ENCODE results near the gene MACROD2.
"Not testable (repeated sequence)": the region's sequence is repeated elsewhere in the genome, so short reads cannot be mapped to it uniquely, and the experiment has no call there.

Gene MACROD2

DNA sequence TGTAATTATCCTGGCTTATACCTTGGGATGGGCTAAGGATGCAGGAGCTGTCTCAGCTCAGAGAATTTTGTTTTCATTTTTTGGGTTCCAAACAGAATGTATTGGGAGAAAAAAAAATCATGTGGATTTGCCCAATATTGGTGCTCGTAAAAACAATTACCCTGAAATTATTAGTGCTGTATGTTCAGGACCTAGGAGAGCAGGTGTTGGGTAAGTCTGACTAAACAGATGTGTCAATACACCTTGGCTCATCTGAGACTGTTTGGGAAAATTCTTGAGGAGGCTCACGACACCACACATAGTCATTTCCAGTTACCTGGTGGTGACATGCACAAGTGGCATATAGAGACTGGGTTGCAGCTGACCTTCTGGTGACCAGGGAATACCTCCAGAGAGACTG, 1144.2 kb downstream of the MACROD2 start:
- 95% methylated on average over 2 of the region's 2 CpGs for WGBS, 2 experiments
- no peaks in the 10 kb centered on the region for H3K9me3 ChIP-seq (ENCODE audit: control insufficient read depth, low read length)
- no peaks in the 10 kb centered on the region for H3K36me3 ChIP-seq (ENCODE audit: control insufficient read depth, insufficient read depth, low read length)
- no peaks in the 10 kb centered on the region for H3K4me1 ChIP-seq (ENCODE audit: control insufficient read depth, insufficient read depth, low read length)
- no peaks in the 10 kb centered on the region for H3K27me3 ChIP-seq (ENCODE audit: control insufficient read depth, insufficient read depth, low read length, poor library complexity, severe bottlenecking)
- no peak overlapping the region for H3K27ac ChIP-seq (ENCODE audit: insufficient read depth, low read depth, low read length, poor library complexity, severe bottlenecking)
- no peak overlapping the region for H3K4me3 ChIP-seq (ENCODE audit: insufficient read depth, low read depth, low read length)

DNA sequence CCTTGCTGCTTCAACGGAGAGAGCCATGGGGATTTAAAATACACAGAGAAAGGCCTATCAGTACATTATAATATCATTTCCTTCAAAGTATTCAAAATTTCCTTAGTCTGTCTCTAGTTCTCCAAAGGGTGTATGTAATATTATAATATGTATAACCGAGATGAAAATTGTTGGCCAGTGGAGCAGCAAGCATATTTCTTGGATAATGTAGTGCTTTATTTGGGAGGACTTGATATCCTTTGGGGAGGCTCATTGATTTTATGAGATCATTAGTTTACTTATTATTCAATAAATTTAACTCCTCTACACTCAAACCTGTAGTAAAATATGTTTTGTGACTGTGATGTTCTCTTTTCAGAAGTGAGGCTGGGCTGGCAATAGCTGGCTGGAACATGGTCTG, 1145.0 kb downstream of the MACROD2 start:
- Histone ChIP-seq H3K27ac (ENCODE audit: insufficient read depth, low read depth, low read length, poor library complexity, severe bottlenecking) (no peak overlapping the region), H3K27me3 (ENCODE audit: control insufficient read depth, insufficient read depth, low read length, poor library complexity, severe bottlenecking) (no peaks in the 10 kb centered on the region), H3K4me1 (ENCODE audit: control insufficient read depth, insufficient read depth, low read length) (no peaks in the 10 kb centered on the region), H3K9me3 (ENCODE audit: control insufficient read depth, low read length) (no peaks in the 10 kb centered on the region), H3K4me3 (ENCODE audit: insufficient read depth, low read depth, low read length) (no peak overlapping the region), H3K36me3 (ENCODE audit: control insufficient read depth, insufficient read depth, low read length) (no peaks in the 10 kb centered on the region)
- 90% methylated on average over 1 of the region's 2 CpGs for WGBS, 2 experiments

DNA sequence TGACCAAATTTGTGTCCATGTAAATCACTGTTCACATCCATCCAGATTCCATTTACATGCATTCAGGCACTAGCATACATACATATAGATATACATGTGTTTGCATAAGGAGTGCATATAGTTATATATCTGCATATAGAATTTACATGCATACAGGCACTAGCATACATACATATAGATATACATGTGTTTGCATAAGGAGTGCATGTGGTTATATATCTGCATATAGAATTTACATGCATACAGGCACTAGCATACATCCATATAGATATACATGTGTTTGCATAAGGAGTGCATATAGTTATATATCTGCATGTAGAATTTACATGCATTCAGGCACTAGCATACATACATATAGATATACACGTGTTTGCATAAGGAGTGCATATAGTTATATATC, 1145.6 kb downstream of the MACROD2 start:
- H3K4me1 ChIP-seq (ENCODE audit: control insufficient read depth, insufficient read depth, low read length); H3K27ac ChIP-seq (ENCODE audit: insufficient read depth, low read depth, low read length, poor library complexity, severe bottlenecking); H3K36me3 ChIP-seq (ENCODE audit: control insufficient read depth, insufficient read depth, low read length); H3K27me3 ChIP-seq (ENCODE audit: control insufficient read depth, insufficient read depth, low read length, poor library complexity, severe bottlenecking); H3K4me3 ChIP-seq (ENCODE audit: insufficient read depth, low read depth, low read length); H3K9me3 ChIP-seq (ENCODE audit: control insufficient read depth, low read length): not testable (repeated sequence)
- 80% methylated on average over 1 of the region's 1 CpG; no CpG with 5 or more reads in 1 of the 2 experiments for WGBS, 2 experiments

DNA sequence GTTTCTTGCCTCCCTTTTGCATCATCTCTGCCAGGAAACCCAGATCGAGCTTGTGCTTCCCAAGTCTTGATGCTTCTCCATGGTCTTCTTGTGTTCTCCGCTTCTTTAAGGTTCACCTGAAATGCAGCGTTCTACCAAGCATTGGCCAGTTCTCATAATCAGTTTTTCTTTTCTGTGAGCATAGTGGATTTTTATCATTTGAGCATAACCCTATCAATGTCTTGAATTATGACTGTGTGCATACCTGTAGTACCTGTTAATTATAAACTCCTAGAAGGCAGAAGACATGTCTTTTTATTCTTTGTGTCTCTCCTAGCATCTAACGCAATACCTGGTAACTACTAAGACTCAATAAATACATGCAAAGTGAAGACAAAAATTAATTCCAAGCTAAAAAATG, 1146.5 kb downstream of the MACROD2 start:
- Histone ChIP-seq H3K9me3 (ENCODE audit: control insufficient read depth, low read length) (no peaks in the 10 kb centered on the region), H3K27me3 (ENCODE audit: control insufficient read depth, insufficient read depth, low read length, poor library complexity, severe bottlenecking) (no peaks in the 10 kb centered on the region), H3K36me3 (ENCODE audit: control insufficient read depth, insufficient read depth, low read length) (no peaks in the 10 kb centered on the region), H3K27ac (ENCODE audit: insufficient read depth, low read depth, low read length, poor library complexity, severe bottlenecking) (no peak overlapping the region), H3K4me3 (ENCODE audit: insufficient read depth, low read depth, low read length) (no peak overlapping the region), H3K4me1 (ENCODE audit: control insufficient read depth, insufficient read depth, low read length) (no peaks in the 10 kb centered on the region)
- whole genome bisulfite sequencing, 2 experiments: 68 to 73% methylated on average over 4 of the region's 4 CpGs

DNA sequence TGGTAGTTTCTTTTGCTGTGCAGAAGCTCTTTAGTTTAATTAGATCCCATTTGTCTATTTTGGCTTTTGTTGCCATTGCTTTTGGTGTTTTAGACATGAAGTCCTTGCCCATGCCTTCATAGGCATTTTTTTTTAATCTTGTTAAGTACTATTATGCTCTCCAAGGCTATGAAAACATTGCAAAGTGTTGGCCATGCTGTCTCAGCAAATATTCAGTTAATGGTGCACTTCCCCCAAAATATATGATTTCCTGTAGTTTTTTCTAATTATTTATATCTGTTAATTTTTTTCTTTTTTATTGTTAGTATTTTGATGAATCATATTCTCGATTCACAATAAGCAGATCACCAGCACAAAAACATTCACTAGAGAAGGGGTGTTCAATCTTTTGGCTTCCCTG, 1148.2 kb downstream of the MACROD2 start:
- H3K27me3 ChIP-seq (ENCODE audit: control insufficient read depth, insufficient read depth, low read length, poor library complexity, severe bottlenecking): no peaks in the 10 kb centered on the region
- no peak overlapping the region for H3K27ac ChIP-seq (ENCODE audit: insufficient read depth, low read depth, low read length, poor library complexity, severe bottlenecking)
- H3K4me1 ChIP-seq (ENCODE audit: control insufficient read depth, insufficient read depth, low read length): no peaks in the 10 kb centered on the region
- no peaks in the 10 kb centered on the region for H3K9me3 ChIP-seq (ENCODE audit: control insufficient read depth, low read length)
- 100% methylated on average over 1 of the region's 1 CpG; no CpG with 5 or more reads in 1 of the 2 experiments for WGBS, 2 experiments
- H3K36me3 ChIP-seq (ENCODE audit: control insufficient read depth, insufficient read depth, low read length): no peaks in the 10 kb centered on the region
- H3K4me3 ChIP-seq (ENCODE audit: insufficient read depth, low read depth, low read length): no peak overlapping the region

DNA sequence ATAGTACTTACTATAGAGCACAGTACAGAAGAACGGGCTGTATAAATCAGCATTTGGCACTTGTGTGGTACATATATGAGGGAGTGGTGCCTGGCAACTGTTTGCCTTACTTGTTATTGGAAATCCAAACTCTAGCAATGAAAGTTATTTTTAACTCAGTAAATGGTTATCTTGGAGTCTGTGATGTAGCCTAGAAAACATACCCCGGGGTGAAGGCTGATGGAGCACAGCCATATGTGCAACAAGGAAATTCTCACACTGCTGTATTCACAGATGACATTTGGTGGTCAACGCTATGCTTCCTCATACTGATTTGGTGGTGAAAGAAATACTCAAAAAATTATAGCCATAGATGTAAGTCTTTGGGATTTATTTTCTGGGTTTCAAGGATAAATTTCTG, 1149.6 kb downstream of the MACROD2 start:
- Histone ChIP-seq H3K27me3 (ENCODE audit: control insufficient read depth, insufficient read depth, low read length, poor library complexity, severe bottlenecking) (no peaks in the 10 kb centered on the region), H3K36me3 (ENCODE audit: control insufficient read depth, insufficient read depth, low read length) (no peaks in the 10 kb centered on the region), H3K4me1 (ENCODE audit: control insufficient read depth, insufficient read depth, low read length) (no peaks in the 10 kb centered on the region), H3K9me3 (ENCODE audit: control insufficient read depth, low read length) (no peaks in the 10 kb centered on the region), H3K4me3 (ENCODE audit: insufficient read depth, low read depth, low read length) (no peak overlapping the region), H3K27ac (ENCODE audit: insufficient read depth, low read depth, low read length, poor library complexity, severe bottlenecking) (no peak overlapping the region)
- WGBS, 2 experiments: 93 to 100% methylated on average over 2 to 3 of the region's 3 CpGs

DNA sequence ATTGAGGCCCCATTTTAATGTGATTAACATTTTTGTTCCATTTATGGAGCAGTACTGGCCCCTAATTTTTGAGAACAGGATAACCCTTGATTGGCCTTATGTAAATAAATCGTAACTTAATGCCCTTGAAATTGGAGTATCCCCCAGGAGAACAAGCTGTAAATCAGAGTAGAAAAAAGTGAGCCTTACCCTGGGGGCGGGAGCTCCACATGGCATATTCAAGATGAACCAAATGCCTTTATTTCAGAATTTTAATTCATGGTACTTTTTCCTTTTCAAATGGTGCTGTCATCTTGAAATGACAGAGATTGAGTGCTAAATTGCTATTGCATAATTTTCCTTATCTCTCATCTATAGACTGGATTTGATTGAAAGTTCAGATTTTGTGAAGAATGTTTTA, 1151.6 kb downstream of the MACROD2 start:
- H3K36me3 ChIP-seq (ENCODE audit: control insufficient read depth, insufficient read depth, low read length): no peaks in the 10 kb centered on the region
- no peak overlapping the region for H3K27ac ChIP-seq (ENCODE audit: insufficient read depth, low read depth, low read length, poor library complexity, severe bottlenecking)
- H3K27me3 ChIP-seq (ENCODE audit: control insufficient read depth, insufficient read depth, low read length, poor library complexity, severe bottlenecking): no peaks in the 10 kb centered on the region
- H3K9me3 ChIP-seq (ENCODE audit: control insufficient read depth, low read length): no peaks in the 10 kb centered on the region
- H3K4me1 ChIP-seq (ENCODE audit: control insufficient read depth, insufficient read depth, low read length): no peaks in the 10 kb centered on the region
- H3K4me3 ChIP-seq (ENCODE audit: insufficient read depth, low read depth, low read length): no peak overlapping the region
- 89 to 91% methylated on average over 2 of the region's 2 CpGs for whole genome bisulfite sequencing, 2 experiments

DNA sequence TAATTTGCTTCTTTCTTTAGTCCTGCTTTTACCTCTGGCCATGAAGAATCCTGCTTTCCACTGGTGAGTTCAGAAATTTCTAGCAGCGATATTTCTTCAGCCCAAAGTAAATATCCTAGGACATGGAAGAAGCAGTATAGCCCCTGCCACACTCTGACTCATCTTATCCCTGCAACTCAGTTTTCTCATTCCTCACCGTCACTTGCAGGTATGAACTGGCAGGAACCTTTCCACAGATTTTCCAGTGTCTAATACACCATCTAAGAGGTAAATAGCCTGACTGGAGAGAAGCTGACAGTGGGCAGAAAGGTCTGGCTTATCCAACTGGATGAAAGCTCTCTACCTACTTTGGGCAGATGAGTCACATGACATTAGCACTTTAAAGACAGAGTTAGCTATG, 1158.8 kb downstream of the MACROD2 start:
- WGBS, 2 experiments: 65 to 68% methylated on average over 2 of the region's 2 CpGs
- Histone ChIP-seq H3K4me3 (ENCODE audit: insufficient read depth, low read depth, low read length) (no peak overlapping the region), H3K9me3 (ENCODE audit: control insufficient read depth, low read length) (peaks cover 3% of the 10 kb centered on the region), H3K4me1 (ENCODE audit: control insufficient read depth, insufficient read depth, low read length) (no peaks in the 10 kb centered on the region), H3K27me3 (ENCODE audit: control insufficient read depth, insufficient read depth, low read length, poor library complexity, severe bottlenecking) (no peaks in the 10 kb centered on the region), H3K27ac (ENCODE audit: insufficient read depth, low read depth, low read length, poor library complexity, severe bottlenecking) (no peak overlapping the region), H3K36me3 (ENCODE audit: control insufficient read depth, insufficient read depth, low read length) (no peaks in the 10 kb centered on the region)

DNA sequence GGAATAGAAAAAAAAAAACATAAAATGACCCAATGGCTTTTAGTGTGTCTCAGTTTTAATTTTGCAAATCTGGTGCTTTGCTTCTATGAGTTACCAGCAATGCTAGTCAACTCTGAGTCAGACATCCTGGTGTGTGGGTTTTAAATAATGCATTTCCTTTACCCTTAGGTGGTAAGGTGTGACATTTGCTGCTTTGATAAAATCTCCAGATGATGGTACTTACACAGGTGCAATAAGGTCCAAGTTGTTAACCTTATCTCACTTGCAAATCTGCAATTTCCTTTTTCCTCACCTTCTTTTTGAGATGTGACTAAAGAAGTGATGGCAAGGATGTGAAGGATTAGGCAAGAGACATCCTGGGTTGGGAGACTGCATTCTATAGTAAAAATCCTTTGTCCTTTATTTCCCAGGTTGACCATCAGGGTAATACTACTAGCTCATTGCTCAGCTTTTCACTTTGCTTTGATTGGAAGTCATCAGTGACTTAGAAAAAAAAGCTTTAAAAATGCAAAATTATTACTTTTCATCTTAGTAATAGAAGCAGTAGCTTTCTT, 1160.6 kb downstream of the MACROD2 start:
- peaks cover 3% of the 10 kb centered on the region for H3K9me3 ChIP-seq (ENCODE audit: control insufficient read depth, low read length)

DNA sequence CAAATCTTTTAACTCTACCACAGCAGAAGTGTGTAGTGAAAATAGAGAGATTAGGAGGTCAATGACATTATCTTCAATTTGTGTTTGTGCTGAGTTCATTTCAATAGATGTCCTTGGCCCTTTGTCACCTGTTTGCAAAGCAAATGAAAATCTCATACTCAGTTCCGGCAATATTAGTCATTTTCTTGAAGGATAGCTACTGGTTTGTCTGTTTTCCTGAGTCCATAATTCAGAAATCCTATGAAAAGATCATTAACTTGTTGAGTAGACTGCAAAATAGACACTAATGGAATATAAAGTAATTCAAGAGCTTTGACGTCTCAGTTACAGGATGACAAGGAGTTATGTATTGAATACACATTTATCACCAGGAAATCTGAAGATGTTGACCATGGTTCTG, 1163.2 kb downstream of the MACROD2 start:
- Histone ChIP-seq H3K4me3 (ENCODE audit: insufficient read depth, low read depth, low read length) (no peak overlapping the region), H3K4me1 (ENCODE audit: control insufficient read depth, insufficient read depth, low read length) (no peaks in the 10 kb centered on the region), H3K27ac (ENCODE audit: insufficient read depth, low read depth, low read length, poor library complexity, severe bottlenecking) (no peak overlapping the region), H3K36me3 (ENCODE audit: control insufficient read depth, insufficient read depth, low read length) (no peaks in the 10 kb centered on the region), H3K9me3 (ENCODE audit: control insufficient read depth, low read length) (peaks cover 3% of the 10 kb centered on the region), H3K27me3 (ENCODE audit: control insufficient read depth, insufficient read depth, low read length, poor library complexity, severe bottlenecking) (no peaks in the 10 kb centered on the region)
- 36 to 100% methylated on average over 1 to 2 of the region's 2 CpGs for WGBS, 2 experiments

More for the DNA sequence above, 1160.6 kb downstream of the MACROD2 start:
- no peak overlapping the region for H3K4me3 ChIP-seq (ENCODE audit: insufficient read depth, low read depth, low read length)
- H3K4me1 ChIP-seq (ENCODE audit: control insufficient read depth, insufficient read depth, low read length): no peaks in the 10 kb centered on the region
- no peaks in the 10 kb centered on the region for H3K36me3 ChIP-seq (ENCODE audit: control insufficient read depth, insufficient read depth, low read length)
- H3K27me3 ChIP-seq (ENCODE audit: control insufficient read depth, insufficient read depth, low read length, poor library complexity, severe bottlenecking): no peaks in the 10 kb centered on the region
- H3K27ac ChIP-seq (ENCODE audit: insufficient read depth, low read depth, low read length, poor library complexity, severe bottlenecking): no peak overlapping the region

DNA sequence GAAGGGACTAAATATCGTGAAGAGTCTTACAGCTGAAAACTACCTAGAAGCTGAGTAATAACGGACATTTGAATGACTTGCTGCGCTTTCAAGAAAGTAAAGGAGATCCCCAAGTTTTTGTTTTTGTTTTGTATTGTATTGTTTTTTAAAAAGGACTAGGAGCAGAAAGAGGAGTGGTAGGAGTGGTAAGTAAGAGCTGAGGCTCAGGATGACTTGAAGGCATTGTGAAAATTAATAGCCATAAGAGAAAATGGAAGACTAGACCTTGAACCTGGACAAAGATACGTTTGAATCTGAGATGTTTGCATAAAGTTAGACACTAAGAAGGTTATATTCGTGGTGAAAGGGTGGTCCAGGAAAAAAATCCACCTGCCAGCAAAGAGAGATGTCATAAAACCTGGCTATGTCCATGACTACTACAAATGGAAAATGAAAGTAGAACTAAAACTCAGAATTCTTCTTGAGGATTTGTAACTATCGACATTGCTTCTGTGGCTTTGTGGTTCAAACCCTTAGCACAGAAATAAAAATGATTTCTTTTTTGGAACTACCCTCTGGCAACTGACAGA, 1166.8 kb downstream of the MACROD2 start:
- no peaks in the 10 kb centered on the region for H3K27me3 ChIP-seq (ENCODE audit: control insufficient read depth, insufficient read depth, low read length, poor library complexity, severe bottlenecking)
- H3K4me3 ChIP-seq (ENCODE audit: insufficient read depth, low read depth, low read length): no peak overlapping the region
- H3K36me3 ChIP-seq (ENCODE audit: control insufficient read depth, insufficient read depth, low read length): no peaks in the 10 kb centered on the region
- H3K9me3 ChIP-seq (ENCODE audit: control insufficient read depth, low read length): peaks cover under 1% of the 10 kb centered on the region
- H3K4me1 ChIP-seq (ENCODE audit: control insufficient read depth, insufficient read depth, low read length): no peaks in the 10 kb centered on the region
- H3K27ac ChIP-seq (ENCODE audit: insufficient read depth, low read depth, low read length, poor library complexity, severe bottlenecking): no peak overlapping the region
- 87 to 88% methylated on average over 6 of the region's 6 CpGs for WGBS, 2 experiments
